Dendritic cell treated with granulocyte-macrophage colony-stimulating factor and Interleukin-4, amounts not matched to agents 40 ng/mL and 50 ng/mL, for 4 days (primary cell): ENCODE measurements around the gene FMC1.
A peak's percentile ranks its signal among the peaks of the same experiment; 100 is the strongest.
"Not testable (repeated sequence)": the region's sequence is repeated elsewhere in the genome, so short reads cannot be mapped to it uniquely, and the experiment has no call there.

Experiments used
- H3K27ac Mint-ChIP-seq: one replicate; pipeline ENCODE4 v1.8.0; 2022; ENCODE audit warnings: mild to moderate bottlenecking, mixed read lengths
- H3K27me3 Mint-ChIP-seq: one replicate; pipeline ENCODE4 v1.8.0; 2022; ENCODE audit warnings: mild to moderate bottlenecking, mixed read lengths
- H3K36me3 Mint-ChIP-seq: one replicate; pipeline ENCODE4 v1.8.0; 2022; ENCODE audit warnings: low read depth, mixed read lengths
- H3K4me1 Mint-ChIP-seq: one replicate; pipeline ENCODE4 v1.8.0; 2022; ENCODE audit warnings: low read depth, mixed read lengths
- H3K4me3 Mint-ChIP-seq: one replicate; pipeline ENCODE4 v1.8.0; 2022; ENCODE audit warnings: mild to moderate bottlenecking, moderate library complexity, mixed read lengths
- H3K9me3 Mint-ChIP-seq: one replicate; pipeline ENCODE4 v1.8.0; 2022; ENCODE audit warnings: mixed read lengths
- intact Hi-C: fragments of 100-400 bp; cut with micrococcal nuclease; formaldehyde crosslinking; loops from one replicate; pipeline ENCODE4 v1.15.0; 2022

FMC1 gene

GRCh38 chr7:139357729-139358506, 16.8 kb downstream of the FMC1 start:
- H3K27me3 Mint-ChIP-seq, intact Hi-C loops, H3K9me3 Mint-ChIP-seq: not testable (repeated sequence)
- Mint-ChIP-seq H3K27ac (peak overlapping the region; percentile 98), H3K36me3 (peaks cover 41% of the 10 kb centered on the region), H3K4me3 (peak overlapping the region; percentile 86), H3K4me1 (peaks cover 20% of the 10 kb centered on the region)

GRCh38 chr7:139358541-139359365, 17.6 kb downstream of the FMC1 start:
- Mint-ChIP-seq H3K4me1 (peaks cover 23% of the 10 kb centered on the region), H3K36me3 (peaks cover 40% of the 10 kb centered on the region), H3K9me3 (no peaks in the 10 kb centered on the region), H3K4me3 (peak overlapping the region; percentile 86), H3K27ac (peak overlapping the region; percentile 98), H3K27me3 (no peaks in the 10 kb centered on the region)
- intact Hi-C loops, result loop anchor here (1.0 kb wide), 1 partner anchor 17 kb away; the partner anchor contains the start of gene FMC1

- intact Hi-C loops, result loop anchor here (1.0 kb wide), 1 partner anchor 18 kb away; the partner anchor contains the start of gene FMC1
- H3K4me1 Mint-ChIP-seq, result peaks cover 23% of the 10 kb centered on the region
- peak within 1 kb of the TSS; percentile 98 for H3K27ac Mint-ChIP-seq
Measured at GRCh38 chr7:139359366-139360209, 18.5 kb downstream of the FMC1 start, which contains the start of gene LUC7L2. Gene LUC7L2 (plus strand): TSS chr7:139359894. CDS start chr7:139360262, 368 bp downstream.

GRCh38 chr7:139360210-139360947, 19.2 kb downstream of the FMC1 start:
- H3K4me3 Mint-ChIP-seq, result peak overlapping the region; percentile 86
- no peaks in the 10 kb centered on the region for H3K9me3 Mint-ChIP-seq
- intact Hi-C loops, result no loop called here
- peak overlapping the region; percentile 98 for H3K27ac Mint-ChIP-seq
- H3K27me3 Mint-ChIP-seq, result no peaks in the 10 kb centered on the region
- H3K36me3 Mint-ChIP-seq, result peaks cover 44% of the 10 kb centered on the region
- H3K4me1 Mint-ChIP-seq, result peaks cover 19% of the 10 kb centered on the region

More at GRCh38 chr7:139359366-139360209, 18.5 kb downstream of the FMC1 start, which contains the start of gene LUC7L2:
- Mint-ChIP-seq H3K36me3 (peaks cover 38% of the 10 kb centered on the region), H3K27me3 (no peaks in the 10 kb centered on the region), H3K9me3 (no peaks in the 10 kb centered on the region), H3K4me3 (peak within 1 kb of the TSS; percentile 86)

- peaks cover 19% of the 10 kb centered on the region for H3K4me1 Mint-ChIP-seq
Measured at GRCh38 chr7:139360948-139361307, 19.8 kb downstream of the FMC1 start.

GRCh38 chr7:139361523-139361922, 20.4 kb downstream of the FMC1 start:
- H3K4me1 Mint-ChIP-seq, result peaks cover 19% of the 10 kb centered on the region
- peaks cover 44% of the 10 kb centered on the region for H3K36me3 Mint-ChIP-seq
- intact Hi-C loops, result no loop called here
- no peaks in the 10 kb centered on the region for H3K27me3 Mint-ChIP-seq
- peak overlapping the region; percentile 58 for H3K4me3 Mint-ChIP-seq
- H3K27ac Mint-ChIP-seq, result peak overlapping the region; percentile 98
- H3K9me3 Mint-ChIP-seq, result no peaks in the 10 kb centered on the region

More at GRCh38 chr7:139360948-139361307, 19.8 kb downstream of the FMC1 start:
- Mint-ChIP-seq H3K27ac (peak overlapping the region; percentile 98), H3K27me3 (no peaks in the 10 kb centered on the region), H3K9me3 (no peaks in the 10 kb centered on the region), H3K36me3 (peaks cover 44% of the 10 kb centered on the region), H3K4me3 (peak overlapping the region; percentile 86)
- intact Hi-C loops, result no loop called here

- peaks cover 19% of the 10 kb centered on the region for H3K4me1 Mint-ChIP-seq
- intact Hi-C loops, result no loop called here
Measured at GRCh38 chr7:139362302-139362701, 21.2 kb downstream of the FMC1 start.

GRCh38 chr7:139362981-139363380, 21.8 kb downstream of the FMC1 start:
- H3K27me3 Mint-ChIP-seq, result no peaks in the 10 kb centered on the region
- peaks cover 50% of the 10 kb centered on the region for H3K36me3 Mint-ChIP-seq
- no peak overlapping the region for H3K27ac Mint-ChIP-seq
- intact Hi-C loops, result no loop called here
- peaks cover 19% of the 10 kb centered on the region for H3K4me1 Mint-ChIP-seq
- H3K9me3 Mint-ChIP-seq, result no peaks in the 10 kb centered on the region
- H3K4me3 Mint-ChIP-seq, result no peak overlapping the region

More at GRCh38 chr7:139362302-139362701, 21.2 kb downstream of the FMC1 start:
- Mint-ChIP-seq H3K27ac (no peak overlapping the region), H3K27me3 (no peaks in the 10 kb centered on the region), H3K36me3 (peaks cover 44% of the 10 kb centered on the region), H3K4me3 (no peak overlapping the region), H3K9me3 (no peaks in the 10 kb centered on the region)

- Mint-ChIP-seq H3K27ac (no peak overlapping the region), H3K27me3 (no peaks in the 10 kb centered on the region), H3K9me3 (no peaks in the 10 kb centered on the region), H3K4me3 (no peak overlapping the region), H3K36me3 (peaks cover 46% of the 10 kb centered on the region), H3K4me1 (peaks cover 28% of the 10 kb centered on the region)
- intact Hi-C loops, result no loop called here
Measured at GRCh38 chr7:139365336-139365735, 24.2 kb downstream of the FMC1 start.

- Mint-ChIP-seq H3K27me3 (no peaks in the 10 kb centered on the region), H3K27ac (no peak overlapping the region), H3K36me3 (peaks cover 43% of the 10 kb centered on the region), H3K4me1 (peaks cover 39% of the 10 kb centered on the region), H3K4me3 (no peak overlapping the region), H3K9me3 (no peaks in the 10 kb centered on the region)
- intact Hi-C loops, result no loop called here
Measured at GRCh38 chr7:139366400-139366799, 25.3 kb downstream of the FMC1 start.

GRCh38 chr7:139367438-139368155, 26.5 kb downstream of the FMC1 start:
- intact Hi-C loops, result no loop called here
- no peaks in the 10 kb centered on the region for H3K27me3 Mint-ChIP-seq
- peaks cover 45% of the 10 kb centered on the region for H3K36me3 Mint-ChIP-seq
- no peaks in the 10 kb centered on the region for H3K9me3 Mint-ChIP-seq
- peaks cover 35% of the 10 kb centered on the region for H3K4me1 Mint-ChIP-seq
- H3K27ac Mint-ChIP-seq, result no peak overlapping the region
- H3K4me3 Mint-ChIP-seq, result no peak overlapping the region

GRCh38 chr7:139370301-139370942, 29.3 kb downstream of the FMC1 start:
- H3K36me3 Mint-ChIP-seq, result peaks cover 37% of the 10 kb centered on the region
- no peaks in the 10 kb centered on the region for H3K27me3 Mint-ChIP-seq
- H3K4me3 Mint-ChIP-seq, result no peak overlapping the region
- no peak overlapping the region for H3K27ac Mint-ChIP-seq
- intact Hi-C loops, result no loop called here
- H3K4me1 Mint-ChIP-seq, result peaks cover 26% of the 10 kb centered on the region
- no peaks in the 10 kb centered on the region for H3K9me3 Mint-ChIP-seq
